ENCODE results near the gene PPFIBP2.

DNA sequence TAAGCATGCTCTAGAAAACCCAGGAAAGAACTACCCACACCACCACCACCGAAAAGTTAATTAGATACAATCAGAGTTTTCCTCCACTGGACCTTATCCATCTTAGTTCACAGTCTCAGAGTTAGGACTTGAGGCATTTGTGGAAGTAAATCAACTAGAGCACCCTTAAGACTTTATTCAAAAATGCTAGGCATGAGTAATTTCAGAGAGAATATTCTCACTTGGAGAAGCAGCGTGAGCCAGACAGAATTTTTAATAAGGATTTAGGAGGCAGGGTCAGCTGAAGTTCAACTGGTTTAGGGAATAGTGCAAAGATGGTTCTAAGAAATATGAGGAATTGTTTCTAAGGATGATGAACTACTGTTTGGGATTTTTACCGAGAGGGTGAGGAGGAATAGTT, 29.7 kb upstream of the PPFIBP2 start:
- TF ChIP-seq EZH2 (IDR thresholded peaks at IDR 0.05) (no peak), EGR1 (IDR thresholded peaks at IDR 0.05; ENCODE audit: low read depth) (no peak)
- TF ChIP-seq, protein P1, sequence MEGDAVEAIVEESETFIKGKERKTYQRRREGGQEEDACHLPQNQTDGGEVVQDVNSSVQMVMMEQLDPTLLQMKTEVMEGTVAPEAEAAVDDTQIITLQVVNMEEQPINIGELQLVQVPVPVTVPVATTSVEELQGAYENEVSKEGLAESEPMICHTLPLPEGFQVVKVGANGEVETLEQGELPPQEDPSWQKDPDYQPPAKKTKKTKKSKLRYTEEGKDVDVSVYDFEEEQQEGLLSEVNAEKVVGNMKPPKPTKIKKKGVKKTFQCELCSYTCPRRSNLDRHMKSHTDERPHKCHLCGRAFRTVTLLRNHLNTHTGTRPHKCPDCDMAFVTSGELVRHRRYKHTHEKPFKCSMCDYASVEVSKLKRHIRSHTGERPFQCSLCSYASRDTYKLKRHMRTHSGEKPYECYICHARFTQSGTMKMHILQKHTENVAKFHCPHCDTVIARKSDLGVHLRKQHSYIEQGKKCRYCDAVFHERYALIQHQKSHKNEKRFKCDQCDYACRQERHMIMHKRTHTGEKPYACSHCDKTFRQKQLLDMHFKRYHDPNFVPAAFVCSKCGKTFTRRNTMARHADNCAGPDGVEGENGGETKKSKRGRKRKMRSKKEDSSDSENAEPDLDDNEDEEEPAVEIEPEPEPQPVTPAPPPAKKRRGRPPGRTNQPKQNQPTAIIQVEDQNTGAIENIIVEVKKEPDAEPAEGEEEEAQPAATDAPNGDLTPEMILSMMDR (IDR thresholded peaks at IDR 0.05 in 2 of 3, conservative IDR thresholded peaks at IDR 0.05 in 1 of 3; ENCODE audit: borderline replicate concordance in 1 of 3, insufficient read depth in 1 of 3, low read depth in 2 of 3, low read length in 2 of 3) = no peak

Data from HCT116 (cell line).